Forelimb muscle (tissue), 1 donor: ENCODE data around the gene JPT2. TPM values are rescaled to one million over a fixed set of nuclear protein-coding genes. Genes with fewer than 3 reads are reported as not detected.
"Not testable (repeated sequence)": the region's sequence is repeated elsewhere in the genome, so short reads cannot be mapped to it uniquely, and the experiment has no call there.

Experiments used
- DNase-seq: peaks from one replicate; pipeline ENCODE4 v3.0.0-alpha.2; 2013; ENCODE audit warnings: low read depth
- polyA plus RNA-seq: library from polyadenylated mRNA; unstranded; fragments of 120-200 nt; gene quantifications from one replicate; pipeline ENCODE4 v1.2.1, GENCODE V29; 2013; ENCODE audit not compliant: insufficient read length

JPT2 gene
- polyA plus RNA-seq, 1 donor: 40.5 TPM

GRCh38 chr16:1707193-1707790, 29.2 kb downstream of the JPT2 start:
- DNase-seq: no peak

DNA sequence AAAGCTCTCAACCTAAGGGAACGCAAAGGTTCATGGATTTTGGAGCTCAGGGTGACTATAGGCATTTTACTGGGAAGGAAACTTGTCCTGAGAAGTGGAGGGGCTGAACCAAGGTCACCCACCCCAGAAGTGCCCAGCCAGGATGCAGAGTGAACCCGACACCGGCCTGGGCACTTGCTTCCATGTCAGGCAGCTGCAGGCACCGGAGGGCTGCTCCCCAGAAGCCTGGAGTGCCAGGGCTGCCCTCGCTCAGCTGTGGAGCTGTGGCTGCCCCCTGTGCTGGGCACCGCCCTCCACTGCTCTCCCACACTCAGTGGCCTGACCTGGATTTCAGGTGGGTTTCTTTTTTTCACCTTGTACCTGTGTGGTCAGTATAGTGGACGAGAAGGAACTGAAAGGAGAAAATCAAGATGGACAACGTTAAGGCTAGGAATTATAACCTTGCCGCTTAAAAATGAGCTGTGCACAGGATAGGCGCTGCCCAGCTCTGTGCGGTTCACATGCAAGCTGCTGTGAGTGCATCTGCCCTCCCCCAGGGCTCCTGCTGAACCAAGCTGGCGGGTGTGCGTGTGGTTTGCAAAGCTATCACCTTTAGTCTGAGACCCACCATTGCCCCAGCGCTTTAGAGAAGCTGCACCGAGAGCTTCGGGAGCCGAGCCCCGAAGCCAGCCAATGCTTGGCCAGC, 30.1 kb downstream of the JPT2 start:
- no peak for DNase-seq

DNA sequence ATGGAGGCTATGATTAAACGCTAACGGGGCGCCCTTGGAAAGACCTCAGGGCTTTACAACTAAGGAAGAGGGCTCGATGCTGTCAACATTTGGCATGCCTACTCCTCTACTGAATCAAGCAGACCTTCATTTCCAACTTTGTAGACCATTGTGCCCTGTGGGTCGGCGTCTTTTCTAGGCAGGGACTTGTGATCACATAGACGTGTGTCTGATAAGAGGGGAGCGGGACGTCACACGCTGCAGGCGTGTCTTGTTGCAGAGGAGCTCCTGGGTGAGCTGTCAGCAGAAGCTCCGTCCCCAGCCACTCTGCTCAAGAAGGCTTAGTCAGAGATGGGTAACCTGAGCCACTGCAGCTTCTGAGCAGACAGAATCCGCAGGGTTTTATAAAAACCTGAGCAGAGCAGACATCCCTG, 30.7 kb downstream of the JPT2 start:
- DNase-seq: no peak

DNA sequence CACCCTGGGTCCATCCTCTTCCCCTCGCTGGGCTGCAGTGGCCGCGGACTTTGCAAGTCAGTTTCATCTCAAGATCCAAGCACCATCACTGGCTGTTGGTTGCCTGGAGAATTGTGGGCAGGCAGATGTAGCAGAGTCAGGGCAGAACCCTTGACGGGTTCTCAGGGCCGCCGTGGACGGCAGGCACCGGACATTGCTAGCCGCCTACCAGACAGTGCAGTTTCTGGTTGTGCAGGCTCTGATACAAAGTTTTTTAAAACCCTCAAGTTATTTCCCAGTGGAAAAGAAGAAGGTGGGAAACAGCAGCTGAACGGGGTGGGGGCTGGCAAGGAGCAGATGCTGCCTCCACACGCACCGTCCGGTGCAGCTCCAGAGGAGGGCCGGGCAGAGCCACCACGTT, 31.3 kb downstream of the JPT2 start:
- no peak for DNase-seq

- no peak for DNase-seq
Observed at GRCh38 chr16:1710811-1711507, 32.9 kb downstream of the JPT2 start.

- DNase-seq: no peak
Observed at GRCh38 chr16:1712791-1713261, 34.7 kb downstream of the JPT2 start.

- no peak for DNase-seq
Observed at GRCh38 chr16:1713331-1713730, 35.3 kb downstream of the JPT2 start.

DNA sequence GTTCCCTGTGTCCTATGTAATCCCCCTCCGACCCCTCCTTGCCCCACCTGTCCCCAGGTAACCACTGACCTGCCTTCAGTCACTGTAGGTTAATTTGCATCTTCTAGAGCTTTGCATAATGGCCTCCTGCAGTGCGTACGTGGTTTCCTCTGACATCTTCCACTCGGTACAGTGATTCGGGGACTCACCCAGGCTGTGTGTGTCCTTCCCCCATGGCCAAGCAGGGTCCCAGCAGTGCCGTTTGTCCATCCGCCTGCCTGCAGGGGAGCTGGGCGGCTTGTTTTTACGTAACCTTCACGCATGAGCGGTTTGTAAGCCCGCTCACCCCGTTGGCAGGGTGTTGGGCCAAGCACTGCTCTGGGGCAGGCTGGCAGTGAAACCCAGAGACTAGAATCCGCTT, 35.9 kb downstream of the JPT2 start:
- DNase-seq: no peak

- DNase-seq: no peak
Observed at GRCh38 chr16:1715220-1715619, 37.1 kb downstream of the JPT2 start.

GRCh38 chr16:1718236-1718635, 40.2 kb downstream of the JPT2 start:
- not testable (repeated sequence) for DNase-seq

- not testable (repeated sequence) for DNase-seq
Observed at GRCh38 chr16:1719559-1720229, 41.6 kb downstream of the JPT2 start.

- no peak for DNase-seq
Observed at GRCh38 chr16:1721372-1721771, 43.3 kb downstream of the JPT2 start.

GRCh38 chr16:1723450-1724147, 45.5 kb downstream of the JPT2 start:
- no peak for DNase-seq

- no peak for DNase-seq
Observed at GRCh38 chr16:1724491-1724890, 46.4 kb downstream of the JPT2 start.

GRCh38 chr16:1726661-1727502, 48.8 kb downstream of the JPT2 start:
- DNase-seq: no peak

DNA sequence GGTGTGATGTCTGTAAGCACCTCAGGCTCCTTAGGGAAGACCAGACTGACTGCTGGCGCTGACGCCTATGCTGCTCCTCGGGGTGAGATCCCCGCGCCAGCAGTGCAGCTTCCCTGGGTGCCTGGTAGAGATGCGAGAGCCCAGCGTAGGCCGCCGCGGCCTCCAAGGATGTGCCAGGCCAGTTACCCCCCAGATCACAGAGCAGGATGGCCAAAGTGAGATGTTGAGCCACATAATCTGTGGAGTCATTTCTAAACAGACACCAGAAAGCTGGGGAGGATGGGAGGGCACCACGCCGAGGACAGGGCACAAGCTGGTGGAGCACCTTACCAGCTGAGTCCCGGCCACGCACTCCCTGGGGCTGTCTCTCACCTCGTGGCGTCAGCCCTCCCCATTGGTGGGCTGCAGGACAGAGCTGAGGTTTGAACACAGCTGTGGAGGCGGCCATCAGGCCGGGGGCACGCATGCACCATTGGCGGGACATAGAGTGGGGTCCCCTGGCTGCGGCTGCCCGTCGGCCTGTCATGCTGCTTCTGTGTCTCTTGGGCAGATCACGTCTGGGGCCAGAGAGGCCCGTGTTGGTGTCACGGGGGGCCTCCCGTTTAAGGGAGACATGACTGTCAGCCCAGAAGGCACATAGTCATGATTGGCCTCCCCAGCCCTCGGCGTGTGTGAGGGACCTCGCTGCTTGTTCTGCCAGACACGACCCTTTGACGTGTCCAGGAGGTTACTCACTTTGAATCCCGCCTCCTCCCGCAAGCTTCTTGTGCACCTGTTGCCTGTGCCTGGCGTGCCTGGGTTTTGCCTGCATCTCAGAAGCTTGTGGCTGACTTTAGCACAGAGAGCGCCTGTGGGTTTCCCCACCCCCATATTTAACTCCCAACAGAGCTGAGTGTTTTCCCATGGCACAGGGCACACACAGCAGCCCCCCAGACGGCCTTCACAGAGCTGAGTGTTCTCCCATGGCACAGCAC, 49.9 kb downstream of the JPT2 start:
- no peak for DNase-seq

DNA sequence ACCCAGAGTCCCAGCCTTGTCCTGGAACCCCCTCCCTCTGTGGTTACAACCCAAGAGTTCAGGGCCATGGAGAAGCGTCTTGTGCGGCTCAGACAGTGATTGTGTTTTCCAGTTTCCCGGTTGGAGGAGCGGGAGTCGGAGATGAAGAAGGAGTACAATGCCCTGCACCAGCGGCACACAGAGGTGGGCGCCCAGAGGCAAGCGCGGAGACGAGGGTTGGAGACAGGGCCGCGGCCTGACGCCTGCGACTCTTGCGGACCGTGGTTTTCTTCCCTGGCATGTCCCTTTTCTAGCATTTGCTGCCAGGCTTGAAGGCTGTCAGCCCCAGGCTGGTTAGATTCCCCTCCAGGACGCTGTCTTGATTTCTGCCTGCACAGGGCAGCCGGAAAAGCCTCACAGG, 50.9 kb downstream of the JPT2 start:
- DNase-seq: no peak

- DNase-seq: no peak
Observed at GRCh38 chr16:1729445-1729844, 51.4 kb downstream of the JPT2 start.

DNA sequence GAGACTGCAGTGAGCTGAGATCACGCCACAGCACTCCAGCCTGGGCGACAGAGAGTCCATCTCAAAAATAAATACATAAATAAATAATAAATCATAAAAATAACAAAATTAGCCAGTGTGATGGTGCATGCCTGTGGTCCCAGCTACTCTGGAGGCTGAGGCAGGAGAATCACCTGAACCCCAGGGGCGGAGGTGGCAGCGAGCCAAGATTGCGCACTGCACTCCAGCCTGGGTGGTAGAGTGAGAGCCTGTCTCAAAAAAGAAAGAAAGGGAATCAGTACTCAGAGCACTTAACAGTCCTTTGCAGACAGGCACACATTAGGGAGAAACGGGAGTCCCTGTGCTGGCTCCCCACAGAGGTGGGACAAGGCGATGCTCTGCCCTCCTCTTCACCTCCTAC, 53.0 kb downstream of the JPT2 start:
- DNase-seq: no peak

DNA sequence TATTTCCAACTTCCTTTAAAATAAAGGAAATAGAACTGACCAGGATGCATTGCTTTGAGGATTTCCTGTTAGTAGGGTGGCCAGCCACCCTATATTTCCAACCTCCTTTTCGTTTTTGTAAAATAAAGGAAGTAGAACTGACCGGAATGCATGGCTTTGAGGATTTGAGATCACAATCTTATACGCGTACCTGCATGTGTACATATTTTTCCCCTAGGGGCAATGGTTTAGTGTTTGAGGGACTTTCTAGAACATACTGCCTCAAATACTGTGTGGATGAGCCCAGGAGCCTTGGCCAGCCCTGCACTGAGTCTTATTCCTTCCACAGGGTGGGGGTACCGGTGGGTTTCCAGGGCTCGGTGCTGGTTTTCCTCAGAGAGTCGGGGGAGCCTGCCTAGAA, 53.5 kb downstream of the JPT2 start:
- DNase-seq: no peak
